GM12864 (cell line): Measurements from ENCODE around the gene ZDHHC14.

Experiments
- DNase-seq: peaks from one replicate; pipeline ENCODE4 v3.0.0-alpha.2; 2011; ENCODE audit warnings: low read depth
- H3K4me3 ChIP-seq: 2 replicates; pipeline ENCODE4 v1.5.1; 2011; ENCODE audit warnings: mild to moderate bottlenecking, low read depth, low read length, control low read depth
- TF ChIP-seq, protein P1 (sequence below): IDR thresholded peaks from 2 replicates; pipeline ENCODE4 v1.5.1; 2011; ENCODE audit warnings: low read depth, mild to moderate bottlenecking, moderate library complexity, low read length, control low read depth, inconsistent platforms; ENCODE audit errors: missing control alignments

The ZDHHC14 gene

DNA sequence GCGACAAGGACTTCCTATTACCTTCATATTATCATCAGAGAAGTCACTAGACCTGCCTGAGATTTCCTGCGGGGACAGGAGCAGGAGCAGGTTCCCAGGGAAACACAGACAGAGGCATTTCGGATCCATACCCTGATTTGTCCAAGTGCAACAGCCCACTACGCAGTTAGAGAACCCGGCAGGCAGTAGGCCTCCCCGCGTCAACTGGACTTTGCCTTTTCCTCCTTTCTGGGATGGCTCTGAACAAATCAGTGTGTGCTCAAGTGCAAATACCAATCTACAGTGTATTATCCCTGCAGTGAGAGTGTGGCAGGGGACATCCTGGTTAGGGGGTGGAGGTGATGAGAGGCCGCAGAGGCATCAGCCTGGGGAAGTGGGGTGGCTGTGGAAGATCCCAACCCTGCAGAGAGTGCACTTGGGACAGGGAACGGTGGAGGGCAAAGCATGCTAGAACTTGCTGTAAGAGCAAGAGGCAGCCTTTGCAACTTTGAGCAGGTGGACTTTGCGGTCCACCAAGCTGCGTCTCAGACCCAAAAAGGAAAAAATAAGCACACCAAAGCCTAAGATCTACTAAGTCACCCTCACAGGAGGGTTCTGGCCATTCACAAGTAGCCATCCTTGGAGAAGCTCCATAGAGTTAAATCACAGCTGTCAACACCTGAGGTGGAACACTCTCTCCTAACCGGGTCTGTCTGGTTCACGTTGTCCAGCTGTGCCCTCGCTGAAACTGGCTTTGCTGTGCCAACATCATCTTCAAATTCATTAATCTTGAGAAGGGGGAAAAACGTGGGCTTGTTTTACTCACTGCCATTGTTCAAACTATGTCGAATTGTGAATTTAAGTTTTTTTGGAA, 159.1 kb downstream of the ZDHHC14 start:
- DNase-seq = no peak
- TF ChIP-seq, protein P1, sequence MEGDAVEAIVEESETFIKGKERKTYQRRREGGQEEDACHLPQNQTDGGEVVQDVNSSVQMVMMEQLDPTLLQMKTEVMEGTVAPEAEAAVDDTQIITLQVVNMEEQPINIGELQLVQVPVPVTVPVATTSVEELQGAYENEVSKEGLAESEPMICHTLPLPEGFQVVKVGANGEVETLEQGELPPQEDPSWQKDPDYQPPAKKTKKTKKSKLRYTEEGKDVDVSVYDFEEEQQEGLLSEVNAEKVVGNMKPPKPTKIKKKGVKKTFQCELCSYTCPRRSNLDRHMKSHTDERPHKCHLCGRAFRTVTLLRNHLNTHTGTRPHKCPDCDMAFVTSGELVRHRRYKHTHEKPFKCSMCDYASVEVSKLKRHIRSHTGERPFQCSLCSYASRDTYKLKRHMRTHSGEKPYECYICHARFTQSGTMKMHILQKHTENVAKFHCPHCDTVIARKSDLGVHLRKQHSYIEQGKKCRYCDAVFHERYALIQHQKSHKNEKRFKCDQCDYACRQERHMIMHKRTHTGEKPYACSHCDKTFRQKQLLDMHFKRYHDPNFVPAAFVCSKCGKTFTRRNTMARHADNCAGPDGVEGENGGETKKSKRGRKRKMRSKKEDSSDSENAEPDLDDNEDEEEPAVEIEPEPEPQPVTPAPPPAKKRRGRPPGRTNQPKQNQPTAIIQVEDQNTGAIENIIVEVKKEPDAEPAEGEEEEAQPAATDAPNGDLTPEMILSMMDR = no peak
- no peak overlapping the region for H3K4me3 ChIP-seq

DNA sequence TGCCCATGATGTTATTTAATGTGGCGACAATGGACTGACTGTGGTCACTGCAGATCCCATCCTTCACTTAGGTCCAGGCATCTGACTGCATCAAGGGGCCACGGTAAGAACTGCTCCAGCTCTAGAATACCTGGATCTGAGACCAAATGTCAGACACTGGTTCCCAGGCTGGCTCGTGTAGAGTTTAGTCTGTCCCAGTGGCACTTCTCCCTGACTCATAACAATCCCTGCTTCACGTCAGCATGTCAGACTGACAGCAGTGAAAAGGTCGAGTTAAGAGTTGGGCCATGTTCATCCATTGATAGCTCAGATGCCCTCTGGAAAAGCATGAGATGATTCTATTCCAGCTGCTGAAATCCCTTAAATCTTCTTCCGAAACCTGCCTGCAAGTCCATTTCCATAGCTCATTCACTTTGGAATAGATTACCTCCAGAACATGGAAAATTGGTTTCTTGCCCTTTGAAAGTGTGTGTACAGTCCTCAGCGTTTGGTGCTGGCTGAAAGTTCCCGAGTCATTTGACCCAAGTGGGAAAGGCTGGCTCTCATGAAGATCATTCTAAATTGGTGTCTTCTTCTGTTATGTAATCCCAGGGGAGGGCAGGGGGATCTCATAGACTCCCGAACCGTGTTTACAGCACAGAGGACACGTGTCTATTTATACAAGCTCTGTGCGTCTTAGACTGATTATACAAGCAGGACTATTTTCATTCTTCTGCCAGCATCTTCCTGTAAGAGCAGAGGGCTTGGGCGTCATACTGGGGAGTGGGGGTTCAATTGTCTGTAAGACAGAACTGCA, 160.8 kb downstream of the ZDHHC14 start:
- H3K4me3 ChIP-seq = no peak overlapping the region
- no peak for DNase-seq
- TF ChIP-seq, protein P1 = no peak

DNA sequence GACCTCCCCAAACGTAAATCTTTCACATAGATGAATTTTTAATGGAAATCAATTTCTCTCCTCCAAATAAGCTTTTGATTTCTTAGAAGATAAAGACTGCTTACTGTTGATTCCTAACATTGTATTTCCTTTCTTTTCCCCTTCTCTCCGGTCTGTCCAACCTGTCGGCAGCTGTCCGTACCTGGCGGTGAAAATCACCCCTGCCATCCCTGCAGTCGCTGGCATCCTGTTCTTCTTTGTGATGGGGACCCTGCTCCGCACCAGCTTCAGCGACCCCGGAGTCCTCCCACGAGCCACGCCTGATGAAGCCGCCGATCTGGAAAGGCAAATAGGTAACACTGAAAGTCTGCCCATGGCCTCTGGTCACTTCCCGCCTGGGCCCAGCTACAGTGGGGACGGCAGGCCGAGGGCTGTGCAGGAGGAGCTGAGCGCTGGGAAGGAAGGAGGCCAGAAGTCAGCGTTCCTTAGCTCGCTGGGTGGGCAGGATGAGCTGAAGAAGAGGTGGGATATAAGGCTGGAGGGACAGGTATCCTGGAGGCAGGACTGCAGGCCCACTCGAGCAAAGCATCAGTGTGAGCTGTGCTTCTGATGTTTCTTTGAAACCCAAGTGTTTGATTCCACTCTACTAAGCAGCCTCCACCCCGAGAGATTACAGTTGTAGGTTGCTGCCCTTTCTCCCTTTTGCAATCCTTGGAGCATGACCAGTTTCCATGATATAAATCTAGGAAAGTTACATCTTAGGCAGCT, 161.6 kb downstream of the ZDHHC14 start:
- DNase-seq = no peak
- no peak overlapping the region for H3K4me3 ChIP-seq
- TF ChIP-seq, protein P1 = no peak

DNA sequence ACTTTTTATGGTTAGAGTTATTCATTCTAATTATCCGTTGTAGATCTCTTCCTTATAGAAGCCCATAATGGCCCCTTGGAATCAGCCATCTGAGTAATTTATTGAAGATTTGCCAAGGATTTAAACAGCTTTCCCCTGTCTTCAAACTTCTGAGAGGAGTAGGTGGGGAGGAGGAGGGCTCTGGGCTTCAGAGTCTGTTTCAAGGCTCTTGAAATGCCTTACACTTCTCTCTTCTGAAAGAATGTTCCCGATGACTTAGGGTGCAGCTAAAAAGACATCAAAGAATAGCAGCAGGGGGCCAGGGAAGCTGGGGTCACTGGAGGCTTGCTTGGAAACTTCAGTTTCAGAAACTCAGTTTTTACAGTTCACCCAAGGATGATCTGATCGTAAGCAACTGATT, 165.3 kb downstream of the ZDHHC14 start:
- no peak for DNase-seq
- H3K4me3 ChIP-seq = no peak overlapping the region
- TF ChIP-seq, protein P1 = no peak

DNA sequence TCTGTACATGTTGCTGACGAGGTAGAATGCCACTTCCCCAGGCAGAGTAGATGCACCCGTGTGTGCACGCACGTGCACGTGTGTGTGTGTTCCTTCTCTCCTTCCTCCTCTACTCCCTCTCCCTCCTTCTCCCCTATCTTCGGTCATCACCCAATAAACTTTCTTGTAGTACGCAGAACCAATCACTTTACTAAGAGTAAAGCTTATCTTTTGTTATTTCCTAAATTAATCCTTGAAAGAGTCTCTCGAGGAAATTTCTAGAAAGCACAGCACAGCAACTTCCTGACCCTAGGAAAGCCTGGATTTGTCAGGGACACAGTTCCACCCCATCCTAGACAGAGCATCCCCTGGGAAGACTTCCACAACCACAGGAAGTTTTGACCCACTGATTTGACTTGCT, 166.1 kb downstream of the ZDHHC14 start:
- no peak overlapping the region for H3K4me3 ChIP-seq
- TF ChIP-seq, protein P1 = no peak
- DNase-seq = no peak

DNA sequence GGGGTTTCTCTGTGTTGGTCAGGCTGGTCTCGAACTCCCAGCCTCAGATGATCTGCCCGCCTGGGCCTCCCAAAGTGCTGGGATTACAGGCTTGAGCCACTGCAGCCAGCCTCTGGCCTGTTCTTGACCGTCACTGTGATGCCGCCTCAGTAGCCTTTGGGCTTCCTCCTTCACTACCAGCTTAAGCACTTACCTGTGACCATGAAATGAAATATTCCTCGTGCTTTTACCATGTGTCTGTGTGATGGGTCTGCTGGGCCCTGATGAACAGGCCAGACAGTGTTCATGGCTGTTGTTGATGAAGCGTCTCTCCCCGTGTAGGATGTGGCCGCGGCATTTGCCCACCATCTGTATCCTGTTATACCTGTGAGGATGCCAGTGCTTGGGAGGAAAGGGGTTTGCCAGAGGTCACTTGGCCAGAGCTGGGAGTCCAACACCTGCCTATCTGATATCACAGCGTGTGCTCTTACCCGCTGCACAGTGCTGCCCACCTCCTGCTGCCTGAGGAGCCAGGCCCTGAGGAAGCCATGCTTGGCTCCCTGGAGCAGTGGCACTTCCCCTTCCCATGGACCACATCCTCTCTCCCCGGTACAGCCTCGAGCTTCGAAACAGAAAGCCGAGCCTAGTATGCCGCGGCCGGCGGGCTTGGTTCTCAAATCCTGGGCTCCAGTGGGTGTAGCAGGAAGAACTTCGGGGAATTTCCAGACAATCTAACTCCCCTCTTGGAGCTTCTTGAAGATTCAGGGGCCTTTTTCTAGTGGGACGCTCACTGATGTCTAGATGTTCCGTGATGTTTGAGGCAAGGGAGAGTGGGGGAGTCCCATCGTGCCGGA, 167.9 kb downstream of the ZDHHC14 start:
- no peak for DNase-seq
- TF ChIP-seq, protein P1 = no peak
- H3K4me3 ChIP-seq = no peak overlapping the region
